Eye (tissue), 1 donor: ENCODE data around the gene CWC25.
"Not testable (repeated sequence)": the region's sequence is repeated elsewhere in the genome, so short reads cannot be mapped to it uniquely, and the experiment has no call there.

Experiments
- DNase-seq: peaks from one replicate; pipeline ENCODE4 v3.0.0-alpha.2; 2015

The CWC25 gene

GRCh38 chr17:38852771-38853291 is 27.7 kb upstream of the CWC25 start:
- DNase-seq = peak; percentile 49

- DNase-seq = no peak
Observed at GRCh38 chr17:38851434-38851833, 26.3 kb upstream of the CWC25 start.

- no peak for DNase-seq
Observed at GRCh38 chr17:38850374-38850773, 25.3 kb upstream of the CWC25 start.

GRCh38 chr17:38848939-38849605 is 24.0 kb upstream of the CWC25 start:
- DNase-seq = no peak

GRCh38 chr17:38848557-38848891 is 23.4 kb upstream of the CWC25 start:
- DNase-seq = no peak

- DNase-seq = no peak
Observed at GRCh38 chr17:38844261-38844757, 19.2 kb upstream of the CWC25 start.

GRCh38 chr17:38825762-38826247 is 684 bp upstream of the CWC25 start:
- no peak for DNase-seq

GRCh38 chr17:38815576-38816193 is 9.4 kb downstream of the CWC25 start:
- DNase-seq = no peak

- DNase-seq = no peak
Observed at GRCh38 chr17:38809828-38810227, 15.3 kb downstream of the CWC25 start.

GRCh38 chr17:38800237-38800760 is 24.8 kb downstream of the CWC25 start:
- DNase-seq = no peak

GRCh38 chr17:38799501-38800236 is 25.5 kb downstream of the CWC25 start, which contains the start of gene PIP4K2B:
TSS of gene PIP4K2B (minus strand) at chr17:38799556. CDS start at chr17:38799424, 132 bp downstream.
- DNase-seq = peak; percentile 99

- peak; percentile 9 for DNase-seq
Observed at GRCh38 chr17:38798614-38799500, 26.3 kb downstream of the CWC25 start.

- no peak for DNase-seq
Observed at GRCh38 chr17:38797828-38798227, 27.3 kb downstream of the CWC25 start.

- no peak for DNase-seq
Observed at GRCh38 chr17:38797158-38797490, 28.0 kb downstream of the CWC25 start.

GRCh38 chr17:38796451-38797157 is 28.5 kb downstream of the CWC25 start:
- DNase-seq = no peak

GRCh38 chr17:38794221-38794620 is 30.9 kb downstream of the CWC25 start:
- no peak for DNase-seq

- DNase-seq = no peak
Observed at GRCh38 chr17:38791162-38791561, 34.0 kb downstream of the CWC25 start.

- DNase-seq = not testable (repeated sequence)
Observed at GRCh38 chr17:38790148-38790707, 34.9 kb downstream of the CWC25 start.

GRCh38 chr17:38789185-38789584 is 35.9 kb downstream of the CWC25 start:
- peak; percentile 72 for DNase-seq

- DNase-seq = not testable (repeated sequence)
Observed at GRCh38 chr17:38787999-38788398, 37.1 kb downstream of the CWC25 start.

GRCh38 chr17:38786372-38786771 is 38.7 kb downstream of the CWC25 start:
- no peak for DNase-seq
